Measurements from ENCODE around the gene ERRFI1.

Gene ERRFI1

DNA sequence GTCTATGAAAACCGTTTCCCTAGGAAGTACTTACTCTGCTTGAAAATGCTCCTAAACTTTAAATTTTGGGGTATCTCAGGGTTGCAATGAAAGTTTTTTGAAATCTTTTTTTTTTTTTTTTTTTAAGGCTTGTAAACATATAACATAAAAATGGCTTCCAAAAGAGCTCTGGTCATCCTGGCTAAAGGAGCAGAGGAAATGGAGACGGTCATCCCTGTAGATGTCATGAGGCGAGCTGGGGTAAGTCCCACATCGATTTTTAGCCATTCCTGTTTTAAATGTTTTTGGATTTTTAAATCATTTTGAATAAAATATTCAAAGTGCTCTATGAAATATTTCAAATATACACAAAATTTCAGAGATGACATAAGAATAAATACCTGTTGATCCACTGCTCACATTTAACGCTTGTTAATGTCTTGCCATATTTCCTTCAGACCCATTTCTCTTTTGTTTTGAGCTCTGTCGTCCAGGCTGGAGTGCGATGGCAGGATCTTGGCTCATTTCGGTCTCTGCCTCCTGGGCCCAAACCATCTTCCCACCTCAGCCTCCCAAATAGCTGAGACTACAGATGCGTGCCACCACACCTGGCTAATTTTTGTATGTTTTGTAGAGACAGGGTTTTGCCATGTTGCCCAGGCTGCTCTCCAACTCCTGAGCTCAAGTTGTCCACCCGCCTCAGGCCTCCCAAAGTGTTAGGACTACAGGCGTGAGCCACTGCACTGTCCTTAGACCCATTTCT, 63.3 kb downstream of the ERRFI1 start:
- peak overlapping the region; percentile 83 for H3K4me3 ChIP-seq (ENCODE audit: low read depth, low read length)
- TF ChIP-seq, protein P1, sequence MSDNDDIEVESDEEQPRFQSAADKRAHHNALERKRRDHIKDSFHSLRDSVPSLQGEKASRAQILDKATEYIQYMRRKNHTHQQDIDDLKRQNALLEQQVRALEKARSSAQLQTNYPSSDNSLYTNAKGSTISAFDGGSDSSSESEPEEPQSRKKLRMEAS (IDR thresholded peaks at IDR 0.05; ENCODE audit: low read depth, low read length), result no peak
- TF ChIP-seq, protein P2, sequence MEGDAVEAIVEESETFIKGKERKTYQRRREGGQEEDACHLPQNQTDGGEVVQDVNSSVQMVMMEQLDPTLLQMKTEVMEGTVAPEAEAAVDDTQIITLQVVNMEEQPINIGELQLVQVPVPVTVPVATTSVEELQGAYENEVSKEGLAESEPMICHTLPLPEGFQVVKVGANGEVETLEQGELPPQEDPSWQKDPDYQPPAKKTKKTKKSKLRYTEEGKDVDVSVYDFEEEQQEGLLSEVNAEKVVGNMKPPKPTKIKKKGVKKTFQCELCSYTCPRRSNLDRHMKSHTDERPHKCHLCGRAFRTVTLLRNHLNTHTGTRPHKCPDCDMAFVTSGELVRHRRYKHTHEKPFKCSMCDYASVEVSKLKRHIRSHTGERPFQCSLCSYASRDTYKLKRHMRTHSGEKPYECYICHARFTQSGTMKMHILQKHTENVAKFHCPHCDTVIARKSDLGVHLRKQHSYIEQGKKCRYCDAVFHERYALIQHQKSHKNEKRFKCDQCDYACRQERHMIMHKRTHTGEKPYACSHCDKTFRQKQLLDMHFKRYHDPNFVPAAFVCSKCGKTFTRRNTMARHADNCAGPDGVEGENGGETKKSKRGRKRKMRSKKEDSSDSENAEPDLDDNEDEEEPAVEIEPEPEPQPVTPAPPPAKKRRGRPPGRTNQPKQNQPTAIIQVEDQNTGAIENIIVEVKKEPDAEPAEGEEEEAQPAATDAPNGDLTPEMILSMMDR (IDR thresholded peaks at IDR 0.05; ENCODE audit: low read depth, low read length), result no peak
- TF ChIP-seq POLR2A (IDR thresholded peaks at IDR 0.05; ENCODE audit: extremely low read depth, insufficient read length) (no peak), MYC (IDR thresholded peaks at IDR 0.05; ENCODE audit: low read depth, low read length) (no peak)
- no peak for DNase-seq (ENCODE audit: low read depth)

DNA sequence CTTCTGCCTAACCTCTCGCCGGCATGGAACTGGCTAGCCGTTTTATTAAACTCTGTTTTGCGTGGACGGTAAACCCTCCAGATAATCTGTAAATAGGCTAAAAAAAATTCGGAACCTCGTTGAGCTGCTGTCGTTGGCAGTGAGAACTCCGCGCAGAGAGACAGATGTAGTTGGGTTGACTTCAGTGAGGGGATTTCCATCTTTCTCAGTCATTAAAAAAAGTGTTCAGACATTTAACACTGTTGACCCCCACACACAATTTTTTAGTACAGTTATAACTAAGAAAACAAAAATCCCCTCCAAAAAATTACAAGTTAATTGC, 64.1 kb downstream of the ERRFI1 start:
- no peak; the same call in 1 of the 2 replicates for TF ChIP-seq MYC (IDR thresholded peaks at IDR 0.05; ENCODE audit: low read depth, low read length)
- TF ChIP-seq, protein P1 (IDR thresholded peaks at IDR 0.05; ENCODE audit: low read depth, low read length), result no peak; the same call in 1 of the 2 replicates
- TF ChIP-seq POLR2A (IDR thresholded peaks at IDR 0.05; ENCODE audit: extremely low read depth, insufficient read length), result no peak
- TF ChIP-seq, protein P2 (IDR thresholded peaks at IDR 0.05; ENCODE audit: low read depth, low read length), result no peak
- no peak for DNase-seq (ENCODE audit: low read depth)
- peak overlapping the region; percentile 83 for H3K4me3 ChIP-seq (ENCODE audit: low read depth, low read length)

Data from NB4 (cell line).